GM11168 (cell line): ENCODE data around the gene PCDH10.
"Not testable (repeated sequence)": the region's sequence is repeated elsewhere in the genome, so short reads cannot be mapped to it uniquely, and the experiment has no call there.

Experiments used
- in situ Hi-C: fragments of 300-500 bp; cut with MboI; formaldehyde crosslinking; loops from one replicate; pipeline ENCODE4 v1.12.0; 2022; ENCODE audit warnings: low sequenced_read_pairs; ENCODE audit not compliant: unreplicated experiment

PCDH10 gene

DNA sequence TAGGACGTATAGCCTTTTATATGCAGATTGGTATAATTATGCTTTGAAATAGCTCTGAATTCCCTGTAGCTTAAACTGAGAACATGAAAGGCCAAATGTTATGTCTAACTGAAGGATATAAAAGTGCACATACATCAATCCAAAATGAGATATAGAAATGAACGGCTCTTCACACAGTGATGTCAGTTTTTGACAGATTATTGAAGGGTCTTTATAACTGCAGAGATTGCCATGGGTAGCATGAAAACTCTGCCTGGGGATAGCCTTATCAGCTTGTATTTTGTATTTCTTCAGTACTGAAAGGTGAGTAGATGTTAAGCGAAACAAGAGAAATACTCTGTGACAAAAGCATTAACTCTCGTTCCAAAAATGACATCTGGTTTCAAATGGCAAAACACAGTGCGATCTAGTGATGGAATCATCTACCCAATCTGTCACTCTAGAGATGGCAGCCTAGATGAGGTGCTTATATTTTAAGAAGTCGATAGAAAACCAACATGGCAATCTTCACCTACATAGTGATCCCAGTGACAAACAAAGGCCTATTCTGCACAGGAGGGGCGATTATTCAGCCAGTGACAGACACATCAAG is 59.7 kb downstream of the PCDH10 start:
- in situ Hi-C loops, result no loop called here

DNA sequence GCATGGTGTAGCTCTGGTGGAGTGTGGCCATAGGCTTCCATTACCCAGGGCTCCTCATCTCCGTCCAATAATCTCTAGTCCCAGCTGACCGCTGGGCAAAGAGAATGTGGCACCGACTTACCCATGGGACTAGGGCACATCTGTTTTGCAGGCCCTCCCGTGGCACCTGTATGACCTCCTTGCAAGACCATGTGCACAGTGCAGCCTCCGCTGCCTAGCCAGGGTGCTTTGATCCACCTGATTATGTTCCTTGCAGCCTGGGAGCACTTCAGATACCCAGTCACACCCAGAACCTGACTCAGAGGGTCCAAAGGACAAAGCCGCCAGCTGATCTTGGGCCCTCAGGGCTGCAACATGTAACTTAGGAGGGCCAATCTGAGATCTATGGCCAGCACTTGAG is 84.8 kb downstream of the PCDH10 start:
- in situ Hi-C loops, result no loop called here

GRCh38 chr4:133240451-133240850 is 91.4 kb downstream of the PCDH10 start:
- in situ Hi-C loops, result not testable (repeated sequence)
